ENCODE results near the gene HORMAD1. TPM values are rescaled to one million over a fixed set of nuclear protein-coding genes. Genes with fewer than 3 reads are reported as not detected.

Gene HORMAD1
- total and polyA plus RNA-seq, 2 of the 8 experiments (the other 6 are each of a cell fraction or from before 2014, with no cell fraction given) = not detected

DNA sequence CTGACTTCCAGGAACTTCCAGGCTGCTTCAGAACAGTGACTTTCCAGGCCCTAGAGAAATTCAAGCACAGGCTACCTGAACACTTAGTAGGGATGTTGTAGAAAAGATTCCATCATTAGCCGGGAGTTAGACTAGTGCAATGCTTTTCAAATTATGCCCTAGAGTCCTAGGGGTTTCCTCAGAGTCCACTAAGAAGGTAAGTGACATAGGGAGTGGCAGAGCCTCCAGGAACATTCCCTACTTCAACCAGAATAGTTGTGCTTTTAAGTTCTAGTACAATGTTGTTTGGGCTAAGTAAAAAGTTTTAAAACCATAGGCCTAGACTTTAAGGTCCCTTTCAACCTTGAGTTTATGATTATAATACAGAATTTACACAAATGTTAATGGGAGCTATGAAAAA is 14.6 kb downstream of the HORMAD1 start:
- Histone ChIP-seq H3K56ac (replicated peaks; ENCODE audit: insufficient read length, low read depth, low read length) (no peak overlapping the region), H3K79me1 (ENCODE audit: low read depth, low read length) (no peaks in the 10 kb centered on the region), H3K18ac (ENCODE audit: extremely low read depth, low read length) (no peak overlapping the region), H3K4me3 (ENCODE audit: extremely low read depth in 1 of 4, insufficient read depth in 2 of 4, low read depth in 3 of 4, low read length in 4 of 4) (no peak overlapping the region), H2BK5ac (ENCODE audit: low read depth, low read length) (no peak overlapping the region), H3K23me2 (ENCODE audit: low read depth, low read length) (no peaks in the 10 kb centered on the region), H2AFZ (ENCODE audit: low read length) (peak overlapping the region; percentile 89), H4K5ac (ENCODE audit: insufficient read length, low read depth, low read length) (no peak overlapping the region), H3K36me3 (ENCODE audit: control insufficient read depth in 2 of 4, insufficient read depth in 4 of 4, low read length in 3 of 4) (no peaks in the 10 kb centered on the region), H3K4me2 (ENCODE audit: insufficient read depth in 1 of 2, low read depth in 2 of 2, low read length in 2 of 2) (no peak overlapping the region), H4K20me1 (replicated peaks in 1 of 2; ENCODE audit: control insufficient read depth in 1 of 2, insufficient read depth in 2 of 2, low read length in 2 of 2) (no peaks in the 10 kb centered on the region), H3K9ac (replicated peaks in 1 of 4; ENCODE audit: extremely low read depth in 1 of 4, low read depth in 3 of 4, low read length in 3 of 4) (no peak overlapping the region), H2BK15ac (ENCODE audit: low read length) (no peak overlapping the region), H3K79me2 (ENCODE audit: control insufficient read depth in 1 of 2, insufficient read depth in 2 of 2, low read length in 2 of 2) (no peaks in the 10 kb centered on the region), H4K91ac (replicated peaks; ENCODE audit: insufficient read length, low read length) (no peak overlapping the region), H2BK120ac (replicated peaks; ENCODE audit: low read depth, low read length) (no peak overlapping the region), H2AK5ac (ENCODE audit: low read depth, low read length) (no peak overlapping the region), H3K4ac (replicated peaks; ENCODE audit: insufficient read length, low read depth, low read length) (no peak overlapping the region), H3K27me3 (replicated peaks in 1 of 4; ENCODE audit: control insufficient read depth in 3 of 4, extremely low read depth in 1 of 4, insufficient read depth in 3 of 4, low read length in 3 of 4) (no peaks in the 10 kb centered on the region), H3K4me1 (replicated peaks in 1 of 4; ENCODE audit: control insufficient read depth in 3 of 4, insufficient read depth in 4 of 4, low read length in 3 of 4) (no peaks in the 10 kb centered on the region), H2BK20ac (ENCODE audit: low read length) (no peak overlapping the region), H3K9me3 (ENCODE audit: insufficient read depth in 2 of 2, low read depth in 1 of 2, low read length in 1 of 2) (no peaks in the 10 kb centered on the region), H2BK12ac (ENCODE audit: low read depth, low read length) (no peak overlapping the region), H4K8ac (ENCODE audit: extremely low read depth, insufficient read depth, low read length) (no peak overlapping the region), H3K14ac (ENCODE audit: insufficient read length) (no peak overlapping the region), H3K23ac (ENCODE audit: insufficient read length) (no peak overlapping the region), H3K27ac (ENCODE audit: low read depth, low read length) (no peak overlapping the region)
- WGBS, 2 experiments (ENCODE audit: extremely low coverage in 1 of 2, insufficient coverage in 1 of 2, insufficient read length in 1 of 2, insufficient replicate concordance in 2 of 2, low coverage in 1 of 2, low lambda C conversion rate in 2 of 2, missing lambda C conversion rate in 1 of 2) = 73% methylated on average over 1 of the region's 1 CpG; no CpG with 5 or more reads in 1 of the 2 experiments
- no peak for TF ChIP-seq YY1 (IDR thresholded peaks at IDR 0.05; ENCODE audit: low read depth, low read length)
- DNase-seq (ENCODE audit: low read depth in 1 of 2, low spot score in 2 of 2) = no peak
- no peak for FAIRE-seq
- POLR2A ChIA-PET (ENCODE audit: partially characterized antibody) = no interaction called here
- CTCF ChIA-PET (ENCODE audit: partially characterized antibody) = no interaction called here

Data from H1 (cell line).